ENCODE measurements around the gene MAP4K3. TPM values are rescaled to one million over a fixed set of nuclear protein-coding genes. Genes with fewer than 3 reads are reported as not detected.
A peak's percentile ranks its signal among the peaks of the same experiment; 100 is the strongest.

Gene MAP4K3
- total RNA-seq, 6 experiments from 2014 or later = 28.7 to 34.4 (median 30.7) TPM

DNA sequence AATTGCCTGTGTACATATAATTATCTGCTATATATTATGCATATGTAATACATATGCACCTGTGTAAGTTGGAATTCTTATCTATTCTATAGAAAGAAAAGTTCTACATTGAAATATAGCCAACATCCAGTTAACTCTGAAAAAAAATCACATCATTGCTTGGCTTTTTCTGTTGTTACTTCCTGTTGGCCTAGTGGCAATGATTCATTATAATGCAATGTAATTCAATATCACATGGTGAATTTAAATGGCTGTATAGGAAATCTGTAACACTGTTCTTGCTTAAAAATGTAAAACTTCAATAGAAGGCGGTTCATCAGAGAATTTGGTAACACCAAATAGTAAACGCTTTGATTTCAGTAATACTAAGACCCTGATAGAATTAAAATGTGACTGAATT, 44.5 kb upstream of the MAP4K3 start:
- Mint-ChIP-seq H3K36me3 (ENCODE audit: low read depth) (peaks cover 20% of the 10 kb centered on the region), H3K27ac (no peak overlapping the region), H3K4me1 (ENCODE audit: low read depth) (peaks cover 69% of the 10 kb centered on the region), H3K27me3 (ENCODE audit: insufficient read depth) (no peaks in the 10 kb centered on the region), H3K4me3 (no peak overlapping the region), H3K9me3 (no peaks in the 10 kb centered on the region)
- DNase-seq = peak; percentile 59
- TF ChIP-seq, protein P1, sequence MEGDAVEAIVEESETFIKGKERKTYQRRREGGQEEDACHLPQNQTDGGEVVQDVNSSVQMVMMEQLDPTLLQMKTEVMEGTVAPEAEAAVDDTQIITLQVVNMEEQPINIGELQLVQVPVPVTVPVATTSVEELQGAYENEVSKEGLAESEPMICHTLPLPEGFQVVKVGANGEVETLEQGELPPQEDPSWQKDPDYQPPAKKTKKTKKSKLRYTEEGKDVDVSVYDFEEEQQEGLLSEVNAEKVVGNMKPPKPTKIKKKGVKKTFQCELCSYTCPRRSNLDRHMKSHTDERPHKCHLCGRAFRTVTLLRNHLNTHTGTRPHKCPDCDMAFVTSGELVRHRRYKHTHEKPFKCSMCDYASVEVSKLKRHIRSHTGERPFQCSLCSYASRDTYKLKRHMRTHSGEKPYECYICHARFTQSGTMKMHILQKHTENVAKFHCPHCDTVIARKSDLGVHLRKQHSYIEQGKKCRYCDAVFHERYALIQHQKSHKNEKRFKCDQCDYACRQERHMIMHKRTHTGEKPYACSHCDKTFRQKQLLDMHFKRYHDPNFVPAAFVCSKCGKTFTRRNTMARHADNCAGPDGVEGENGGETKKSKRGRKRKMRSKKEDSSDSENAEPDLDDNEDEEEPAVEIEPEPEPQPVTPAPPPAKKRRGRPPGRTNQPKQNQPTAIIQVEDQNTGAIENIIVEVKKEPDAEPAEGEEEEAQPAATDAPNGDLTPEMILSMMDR (IDR thresholded peaks at IDR 0.05) = no peak

DNA sequence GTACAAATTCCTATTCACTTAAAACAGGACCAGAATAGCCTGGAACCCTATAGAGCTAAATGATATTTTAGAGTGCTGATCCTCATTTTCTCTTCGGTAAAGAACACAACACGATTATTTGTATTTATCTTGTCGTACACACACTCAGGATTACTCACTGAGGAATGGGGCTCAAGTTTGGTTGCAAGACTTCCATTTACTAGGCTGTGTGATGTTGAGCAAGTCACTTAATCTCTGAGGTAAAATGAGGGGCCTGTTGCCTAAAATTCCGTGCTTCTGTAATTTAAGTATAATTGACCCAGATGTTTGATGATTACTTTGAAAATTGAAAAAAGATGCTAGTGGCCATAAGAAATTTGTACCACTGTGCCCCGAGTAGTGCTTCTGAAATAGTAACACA, 42.6 kb upstream of the MAP4K3 start:
- TF ChIP-seq, protein P1 (IDR thresholded peaks at IDR 0.05) = no peak
- Mint-ChIP-seq H3K27ac (no peak overlapping the region), H3K9me3 (no peaks in the 10 kb centered on the region), H3K27me3 (ENCODE audit: insufficient read depth) (no peaks in the 10 kb centered on the region), H3K4me1 (ENCODE audit: low read depth) (peaks cover 52% of the 10 kb centered on the region), H3K36me3 (ENCODE audit: low read depth) (peaks cover 27% of the 10 kb centered on the region), H3K4me3 (no peak overlapping the region)
- no peak for DNase-seq

DNA sequence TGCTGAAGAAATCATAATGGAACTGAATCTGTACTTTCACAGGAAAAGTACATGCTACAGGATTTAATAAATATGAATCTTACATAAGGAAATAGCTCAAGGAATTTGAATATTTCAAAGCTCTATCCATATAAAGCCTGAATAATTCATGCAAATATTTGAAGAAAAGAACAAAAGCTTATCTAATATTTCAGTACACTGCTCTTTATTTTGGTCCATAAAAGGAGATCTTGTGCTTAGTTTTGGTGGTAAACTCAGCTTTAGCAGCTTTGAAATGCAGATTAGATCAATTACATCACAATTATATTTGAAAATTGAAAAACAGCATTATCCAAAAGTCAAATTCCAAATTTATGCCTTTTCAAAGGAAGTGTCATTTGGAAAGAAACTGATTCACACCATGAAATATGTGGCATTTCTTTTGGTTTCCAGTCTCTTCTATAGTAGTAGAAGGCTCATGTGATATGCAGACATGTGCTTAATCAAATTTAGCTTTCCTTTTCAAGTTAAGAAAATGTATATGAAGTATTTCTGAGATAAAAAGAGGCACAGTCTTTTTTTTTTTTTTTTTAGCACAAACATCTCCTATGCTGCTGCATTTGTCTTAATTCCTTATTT, 42.1 kb upstream of the MAP4K3 start:
- DNase-seq = no peak
- H3K27ac Mint-ChIP-seq = no peak overlapping the region
- TF ChIP-seq, protein P1 (IDR thresholded peaks at IDR 0.05) = no peak
- peaks cover 27% of the 10 kb centered on the region for H3K36me3 Mint-ChIP-seq (ENCODE audit: low read depth)
- no peaks in the 10 kb centered on the region for H3K27me3 Mint-ChIP-seq (ENCODE audit: insufficient read depth)
- no peak overlapping the region for H3K4me3 Mint-ChIP-seq
- peaks cover 47% of the 10 kb centered on the region for H3K4me1 Mint-ChIP-seq (ENCODE audit: low read depth)
- no peaks in the 10 kb centered on the region for H3K9me3 Mint-ChIP-seq

DNA sequence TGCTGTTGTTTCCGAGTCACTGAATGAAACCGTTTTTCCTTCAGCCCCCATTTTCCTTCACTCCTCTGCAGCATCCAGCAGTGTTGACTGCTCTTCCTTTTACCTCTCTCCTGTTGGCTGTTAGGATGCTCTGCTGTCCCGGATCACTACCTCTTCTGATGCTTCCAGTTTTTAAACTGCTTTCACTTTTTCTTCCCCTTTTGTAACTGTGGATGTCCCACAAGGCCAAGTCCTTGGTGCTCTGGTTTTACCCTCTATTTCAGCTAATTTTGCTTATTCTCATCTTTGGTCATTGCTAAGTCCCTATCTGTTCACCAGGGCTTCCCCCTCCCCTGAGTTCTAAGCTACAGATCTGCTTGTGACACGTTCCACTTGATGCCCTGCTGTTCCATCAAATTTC, 39.4 kb upstream of the MAP4K3 start:
- DNase-seq = no peak
- Mint-ChIP-seq H3K9me3 (no peaks in the 10 kb centered on the region), H3K4me1 (ENCODE audit: low read depth) (peaks cover 31% of the 10 kb centered on the region), H3K27ac (no peak overlapping the region), H3K27me3 (ENCODE audit: insufficient read depth) (no peaks in the 10 kb centered on the region), H3K36me3 (ENCODE audit: low read depth) (peaks cover 27% of the 10 kb centered on the region), H3K4me3 (no peak overlapping the region)
- TF ChIP-seq, protein P1 (IDR thresholded peaks at IDR 0.05) = no peak

DNA sequence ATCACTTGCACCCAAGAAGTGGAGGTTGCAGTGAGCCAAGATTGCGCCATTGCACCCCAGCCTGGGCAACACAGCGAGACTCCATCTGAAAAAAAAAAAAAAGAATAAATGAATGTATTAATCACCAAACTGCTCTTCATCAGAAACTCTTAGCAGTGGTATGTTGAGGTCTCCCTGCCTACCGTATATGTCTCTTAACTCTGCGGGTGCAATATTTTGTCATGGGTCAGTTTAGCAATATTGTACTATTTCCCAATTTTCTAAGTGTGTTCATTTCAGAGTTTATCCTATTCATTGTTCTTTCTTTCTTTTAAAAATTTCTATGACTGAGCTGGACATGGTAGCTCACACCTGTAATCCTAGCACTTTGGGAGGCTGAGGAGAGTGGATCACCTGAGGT, 37.9 kb upstream of the MAP4K3 start:
- no peak overlapping the region for H3K4me3 Mint-ChIP-seq
- peaks cover 36% of the 10 kb centered on the region for H3K4me1 Mint-ChIP-seq (ENCODE audit: low read depth)
- H3K9me3 Mint-ChIP-seq = no peaks in the 10 kb centered on the region

More for the DNA sequence above, 37.9 kb upstream of the MAP4K3 start:
- Mint-ChIP-seq H3K27ac (no peak overlapping the region), H3K27me3 (ENCODE audit: insufficient read depth) (no peaks in the 10 kb centered on the region), H3K36me3 (ENCODE audit: low read depth) (peaks cover 27% of the 10 kb centered on the region)
- TF ChIP-seq, protein P1 (IDR thresholded peaks at IDR 0.05) = no peak
- no peak for DNase-seq

Data from HFFc6 (cell line).